ENCODE data around the gene LDLRAD3.

GRCh38 chr11:36091256-36091811 is 147.5 kb downstream of the LDLRAD3 start:
- TF ChIP-seq CTCF (optimal IDR thresholded peaks at IDR 0.05 in 1 of 3, IDR thresholded peaks at IDR 0.05 in 1 of 3, conservative IDR thresholded peaks at IDR 0.05 in 1 of 3; ENCODE audit: extremely low read depth in 1 of 3, insufficient read depth in 2 of 3, low read length in 3 of 3) (no peak), EZH2 (IDR thresholded peaks at IDR 0.05; ENCODE audit: low read length) (no peak)

Measured in keratinocyte (primary cell).